ENCODE measurements around the gene RBBP8.

GRCh38 chr18:23012249-23012648 lies 79.1 kb downstream of the RBBP8 start:
- TF ChIP-seq POLR2A (IDR thresholded peaks at IDR 0.05) (no peak), CTCF (IDR thresholded peaks at IDR 0.05) (no peak), EP300 (IDR thresholded peaks at IDR 0.05) (no peak), POLR2AphosphoS5 (IDR thresholded peaks at IDR 0.05) (no peak)

Measured in gastroesophageal sphincter (tissue), 3 donors.